ENCODE data around the gene DIP2A.

DIP2A gene

DNA sequence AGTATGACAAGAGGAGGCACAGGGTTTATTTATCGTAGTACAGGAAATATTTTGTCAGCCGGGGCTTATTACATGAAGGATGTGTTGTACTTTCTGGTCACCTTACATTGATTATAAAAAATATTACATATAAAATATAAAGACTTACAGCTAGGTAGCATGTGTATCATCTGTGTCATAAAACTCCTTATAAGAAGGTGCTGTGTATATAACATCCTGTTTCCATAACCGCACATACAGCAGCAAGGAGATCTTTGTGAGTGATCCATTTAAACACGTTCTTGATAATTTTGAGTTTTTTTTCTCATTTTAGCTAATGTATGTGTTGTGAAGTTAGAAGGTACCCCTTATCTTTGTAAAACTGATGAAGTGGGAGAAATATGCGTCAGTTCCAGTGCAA is 86.1 kb downstream of the DIP2A start:
- Histone ChIP-seq H3K9me3 (ENCODE audit: insufficient read depth, low read length) (no peaks in the 10 kb centered on the region), H2AFZ (ENCODE audit: low read depth, low read length, severe bottlenecking) (no peak overlapping the region), H3K27ac (ENCODE audit: low read depth, low read length) (no peak overlapping the region), H3K4me3 (ENCODE audit: insufficient read depth, low read length, poor library complexity, severe bottlenecking) (no peak overlapping the region), H3K36me3 (ENCODE audit: low read length) (no peaks in the 10 kb centered on the region), H3K27me3 (ENCODE audit: low read length) (no peaks in the 10 kb centered on the region), H3K9ac (ENCODE audit: low read length) (no peak overlapping the region), H4K20me1 (ENCODE audit: low read depth, low read length) (no peaks in the 10 kb centered on the region), H3F3A (ENCODE audit: insufficient read depth) (no peaks in the 10 kb centered on the region), H3K9me2 (replicated peaks; ENCODE audit: insufficient read depth, low read length) (no peaks in the 10 kb centered on the region), H3K4me2 (ENCODE audit: low read depth, low read length, poor library complexity, severe bottlenecking) (no peak overlapping the region), H3K79me2 (ENCODE audit: insufficient read depth, low read length) (no peaks in the 10 kb centered on the region)
- TF ChIP-seq EZH2phosphoT487 (conservative IDR thresholded peaks at IDR 0.05; ENCODE audit: low read length), result no peak
- TF ChIP-seq, protein P1, sequence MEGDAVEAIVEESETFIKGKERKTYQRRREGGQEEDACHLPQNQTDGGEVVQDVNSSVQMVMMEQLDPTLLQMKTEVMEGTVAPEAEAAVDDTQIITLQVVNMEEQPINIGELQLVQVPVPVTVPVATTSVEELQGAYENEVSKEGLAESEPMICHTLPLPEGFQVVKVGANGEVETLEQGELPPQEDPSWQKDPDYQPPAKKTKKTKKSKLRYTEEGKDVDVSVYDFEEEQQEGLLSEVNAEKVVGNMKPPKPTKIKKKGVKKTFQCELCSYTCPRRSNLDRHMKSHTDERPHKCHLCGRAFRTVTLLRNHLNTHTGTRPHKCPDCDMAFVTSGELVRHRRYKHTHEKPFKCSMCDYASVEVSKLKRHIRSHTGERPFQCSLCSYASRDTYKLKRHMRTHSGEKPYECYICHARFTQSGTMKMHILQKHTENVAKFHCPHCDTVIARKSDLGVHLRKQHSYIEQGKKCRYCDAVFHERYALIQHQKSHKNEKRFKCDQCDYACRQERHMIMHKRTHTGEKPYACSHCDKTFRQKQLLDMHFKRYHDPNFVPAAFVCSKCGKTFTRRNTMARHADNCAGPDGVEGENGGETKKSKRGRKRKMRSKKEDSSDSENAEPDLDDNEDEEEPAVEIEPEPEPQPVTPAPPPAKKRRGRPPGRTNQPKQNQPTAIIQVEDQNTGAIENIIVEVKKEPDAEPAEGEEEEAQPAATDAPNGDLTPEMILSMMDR (IDR thresholded peaks at IDR 0.05; ENCODE audit: insufficient read depth, low read length, poor library complexity, severe bottlenecking), result no peak

DNA sequence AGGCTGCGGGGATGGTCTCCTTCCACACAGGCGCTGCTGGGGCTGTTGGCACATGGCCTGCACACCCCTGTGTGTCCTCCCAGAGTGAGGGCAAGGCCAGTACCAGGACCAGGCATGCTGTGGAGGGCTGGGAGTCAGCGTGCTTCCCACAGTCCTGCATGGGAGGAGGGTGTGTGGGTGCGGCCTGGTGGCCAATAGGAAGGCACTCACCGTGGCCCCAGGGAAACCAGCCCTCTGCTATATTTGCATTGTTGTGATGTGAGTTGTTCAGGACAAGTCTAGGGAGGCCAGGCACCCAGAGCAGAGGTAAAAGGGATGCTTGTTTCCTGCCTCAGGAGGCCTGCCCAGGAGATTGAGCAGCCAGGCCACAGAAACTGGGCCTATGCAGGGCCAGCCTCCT is 86.7 kb downstream of the DIP2A start:
- Histone ChIP-seq H3K9me2 (replicated peaks; ENCODE audit: insufficient read depth, low read length) (no peaks in the 10 kb centered on the region), H3K27ac (ENCODE audit: low read depth, low read length) (no peak overlapping the region), H3K9me3 (ENCODE audit: insufficient read depth, low read length) (no peaks in the 10 kb centered on the region), H3K36me3 (ENCODE audit: low read length) (no peaks in the 10 kb centered on the region), H2AFZ (ENCODE audit: low read depth, low read length, severe bottlenecking) (no peak overlapping the region), H3K79me2 (ENCODE audit: insufficient read depth, low read length) (no peaks in the 10 kb centered on the region), H3F3A (ENCODE audit: insufficient read depth) (0 out of 2 replicates have a peak, but pooled peaks cover under 1% of the 10 kb centered on the region), H4K20me1 (ENCODE audit: low read depth, low read length) (no peaks in the 10 kb centered on the region), H3K4me2 (ENCODE audit: low read depth, low read length, poor library complexity, severe bottlenecking) (no peak overlapping the region), H3K27me3 (ENCODE audit: low read length) (no peaks in the 10 kb centered on the region), H3K9ac (ENCODE audit: low read length) (no peak overlapping the region), H3K4me3 (ENCODE audit: insufficient read depth, low read length, poor library complexity, severe bottlenecking) (no peak overlapping the region)
- TF ChIP-seq, protein P1 (IDR thresholded peaks at IDR 0.05; ENCODE audit: insufficient read depth, low read length, poor library complexity, severe bottlenecking), result no peak
- no peak for TF ChIP-seq EZH2phosphoT487 (conservative IDR thresholded peaks at IDR 0.05; ENCODE audit: low read length)

DNA sequence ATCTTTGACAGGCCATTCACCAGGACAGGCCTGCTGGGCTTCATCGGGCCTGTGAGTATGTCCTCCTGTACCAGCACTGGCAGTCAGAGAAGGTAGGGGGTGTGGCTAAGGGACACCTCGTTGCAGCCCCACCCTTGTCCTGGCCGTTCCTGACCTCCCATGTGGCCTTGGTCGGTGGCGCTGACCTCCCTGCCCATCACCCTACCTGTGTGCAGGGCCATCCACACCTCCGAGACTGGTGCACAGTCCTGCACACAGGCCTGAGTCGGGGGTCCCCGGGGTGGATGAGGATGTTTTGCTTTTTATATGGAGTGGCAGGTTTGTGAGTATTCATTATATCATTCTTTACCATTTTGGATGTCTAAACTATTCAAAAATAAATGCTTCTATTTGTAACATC is 87.2 kb downstream of the DIP2A start:
- Histone ChIP-seq H2AFZ (ENCODE audit: low read depth, low read length, severe bottlenecking) (no peak overlapping the region), H3K27me3 (ENCODE audit: low read length) (no peaks in the 10 kb centered on the region), H3K27ac (ENCODE audit: low read depth, low read length) (no peak overlapping the region), H3K9me3 (ENCODE audit: insufficient read depth, low read length) (no peaks in the 10 kb centered on the region), H3K36me3 (ENCODE audit: low read length) (no peaks in the 10 kb centered on the region), H3K4me2 (ENCODE audit: low read depth, low read length, poor library complexity, severe bottlenecking) (no peak overlapping the region), H4K20me1 (ENCODE audit: low read depth, low read length) (no peaks in the 10 kb centered on the region), H3K9me2 (replicated peaks; ENCODE audit: insufficient read depth, low read length) (no peaks in the 10 kb centered on the region), H3K9ac (ENCODE audit: low read length) (no peak overlapping the region), H3K4me3 (ENCODE audit: insufficient read depth, low read length, poor library complexity, severe bottlenecking) (no peak overlapping the region), H3K79me2 (ENCODE audit: insufficient read depth, low read length) (no peaks in the 10 kb centered on the region), H3F3A (ENCODE audit: insufficient read depth) (0 out of 2 replicates have a peak, but pooled peaks cover 4% of the 10 kb centered on the region)
- TF ChIP-seq EZH2phosphoT487 (conservative IDR thresholded peaks at IDR 0.05; ENCODE audit: low read length), result no peak
- TF ChIP-seq, protein P1 (IDR thresholded peaks at IDR 0.05; ENCODE audit: insufficient read depth, low read length, poor library complexity, severe bottlenecking), result no peak

Measured in SU-DHL-6 (cell line).